K562 treated with DMSO at 1 percent for 48 hours (cell line): Measurements from ENCODE around the gene PRDX5. TPM values are rescaled to one million over a fixed set of nuclear protein-coding genes. Genes with fewer than 3 reads are reported as not detected.

Source experiments
- total RNA-seq: library from RNA; unstranded; fragments of 300-600 nt; gene quantifications from 2 replicates; pipeline ENCODE4 v1.2.3, GENCODE V29; 2022; ENCODE audit warnings: low replicate concordance; ENCODE audit errors: extremely low read depth

Gene PRDX5
- not detected in 2 replicates for total RNA-seq

DNA sequence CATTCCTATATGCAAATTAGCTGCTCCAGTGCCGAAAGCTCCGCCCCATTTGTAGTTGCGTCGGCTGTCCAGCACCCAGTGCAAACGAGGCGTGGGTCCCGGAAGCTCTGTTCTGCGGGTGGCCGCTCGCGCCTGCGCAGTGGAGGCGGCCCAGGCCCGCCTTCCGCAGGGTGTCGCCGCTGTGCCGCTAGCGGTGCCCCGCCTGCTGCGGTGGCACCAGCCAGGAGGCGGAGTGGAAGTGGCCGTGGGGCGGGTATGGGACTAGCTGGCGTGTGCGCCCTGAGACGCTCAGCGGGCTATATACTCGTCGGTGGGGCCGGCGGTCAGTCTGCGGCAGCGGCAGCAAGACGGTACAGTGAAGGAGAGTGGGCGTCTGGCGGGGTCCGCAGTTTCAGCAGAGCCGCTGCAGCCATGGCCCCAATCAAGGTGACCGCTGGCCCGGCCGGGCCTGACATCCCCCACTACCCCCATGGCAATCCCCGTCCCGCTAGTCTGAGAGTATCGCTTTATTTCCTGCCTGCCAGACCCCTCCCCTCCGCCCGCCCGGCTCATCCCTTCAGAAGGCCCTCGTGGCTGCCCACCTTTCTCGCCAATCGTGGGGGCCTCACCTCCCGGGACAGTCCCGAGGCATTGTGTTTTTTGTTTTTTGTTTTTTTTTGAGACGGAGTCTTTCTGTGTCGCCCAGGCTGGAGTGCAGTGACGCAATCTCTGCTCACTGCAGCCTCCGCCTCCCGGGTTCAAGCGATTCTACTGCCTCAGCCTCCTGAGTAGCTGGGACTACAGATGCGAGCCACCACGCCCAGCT lies at the start of gene PRDX5:
TSS of gene PRDX5 (plus strand) at position 161 of the 805 bp plus-strand sequence. CDS start at position 256, 95 bp downstream.

DNA sequence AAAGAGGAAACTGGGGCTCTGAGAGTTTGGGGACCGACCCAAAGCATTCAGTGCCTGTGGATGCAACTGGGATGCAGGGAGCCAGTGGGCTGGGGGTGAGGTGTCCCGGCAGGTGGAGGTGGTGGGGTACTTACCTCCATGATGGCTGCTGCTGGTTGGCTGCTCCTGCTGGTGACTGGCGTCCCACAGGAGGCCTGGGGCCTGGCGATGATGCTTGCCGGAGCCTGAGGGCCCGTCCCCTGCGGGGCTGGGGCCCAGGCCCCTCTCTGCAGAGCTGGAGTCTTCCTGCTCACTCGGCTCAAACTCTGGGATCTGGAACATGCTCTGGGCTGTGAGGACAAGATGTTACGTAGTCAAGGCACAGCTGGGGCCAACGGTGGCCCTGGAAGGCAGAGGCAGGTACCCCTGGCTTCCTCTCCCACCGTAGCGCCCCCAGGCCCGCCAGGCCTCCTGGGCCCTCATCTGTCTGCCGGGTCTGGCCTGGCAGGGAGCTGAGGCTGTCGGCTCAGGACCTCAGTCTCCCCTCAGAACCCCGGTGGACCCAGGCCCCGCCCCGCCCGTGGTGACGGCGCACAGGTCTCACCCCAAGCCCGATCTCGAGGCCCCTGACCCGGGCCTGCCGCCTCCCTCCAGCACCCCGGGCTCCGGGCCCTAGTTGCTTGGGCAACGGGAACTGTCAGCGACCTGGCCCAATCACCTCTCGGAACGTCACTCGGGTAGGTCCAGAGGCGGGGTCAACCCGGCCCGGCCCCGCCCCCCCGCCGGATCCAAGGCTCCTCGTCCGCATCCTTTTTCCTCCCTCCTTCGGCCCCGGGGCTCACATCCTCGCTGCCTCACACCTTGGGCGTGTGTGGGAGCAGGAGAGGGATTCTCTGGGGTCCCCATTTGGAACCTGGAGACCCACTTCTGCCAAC lies 33.6 kb upstream of the PRDX5 start, which contains the start of gene BAD:
TSS of gene BAD (minus strand) at position 618 of the 914 bp plus-strand sequence. CDS start at position 321, 297 bp downstream.

DNA sequence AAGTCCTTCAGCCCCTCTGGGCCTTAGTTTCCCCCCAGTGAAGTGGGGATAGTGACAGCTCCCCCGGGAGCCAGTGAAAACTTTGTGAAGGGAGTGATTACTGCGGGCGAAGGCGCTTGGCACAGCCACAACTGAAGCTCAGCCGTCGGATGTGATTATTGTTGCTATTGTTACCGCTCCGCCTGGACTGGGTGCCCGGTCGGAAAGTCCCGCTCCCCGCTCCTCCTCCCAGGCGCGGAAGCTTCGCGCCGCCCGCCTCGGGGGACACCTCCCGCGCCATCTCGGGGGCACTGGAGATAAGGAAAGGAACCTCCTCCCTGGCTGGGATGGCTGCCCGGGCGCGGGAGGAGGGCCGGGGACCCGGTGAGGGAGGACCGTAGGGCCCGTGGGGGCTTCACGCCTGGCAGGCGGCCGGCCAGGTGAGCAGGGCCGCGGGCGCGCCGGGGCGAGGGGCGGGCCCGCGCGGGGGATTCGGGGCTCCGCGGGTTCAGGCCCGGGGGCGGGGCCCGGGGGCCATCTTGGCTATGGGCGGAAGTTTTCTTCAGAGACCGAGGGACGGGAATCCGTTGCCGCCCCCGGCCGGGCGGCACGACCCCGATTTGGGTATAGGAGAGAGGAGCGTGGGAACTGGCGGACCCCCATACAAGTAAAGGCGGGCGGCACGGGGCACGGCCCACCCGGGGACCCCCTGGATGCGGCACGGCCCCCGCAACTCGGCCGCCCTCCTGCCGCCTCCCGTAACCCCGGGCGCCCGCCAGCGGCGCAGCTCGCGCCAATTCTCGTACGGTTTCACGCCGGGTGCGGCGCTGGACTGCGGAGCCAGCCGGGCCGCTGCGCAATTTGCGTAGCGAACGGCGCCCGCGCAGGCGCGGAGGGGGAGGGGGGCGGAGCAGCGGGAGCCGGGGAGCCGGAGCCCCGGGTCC lies 32.7 kb upstream of the PRDX5 start, which contains the start of gene GPR137:
TSS of gene GPR137 (plus strand) at position 887 of the 923 bp plus-strand sequence. CDS start 677 bp downstream, outside the sequence.

DNA sequence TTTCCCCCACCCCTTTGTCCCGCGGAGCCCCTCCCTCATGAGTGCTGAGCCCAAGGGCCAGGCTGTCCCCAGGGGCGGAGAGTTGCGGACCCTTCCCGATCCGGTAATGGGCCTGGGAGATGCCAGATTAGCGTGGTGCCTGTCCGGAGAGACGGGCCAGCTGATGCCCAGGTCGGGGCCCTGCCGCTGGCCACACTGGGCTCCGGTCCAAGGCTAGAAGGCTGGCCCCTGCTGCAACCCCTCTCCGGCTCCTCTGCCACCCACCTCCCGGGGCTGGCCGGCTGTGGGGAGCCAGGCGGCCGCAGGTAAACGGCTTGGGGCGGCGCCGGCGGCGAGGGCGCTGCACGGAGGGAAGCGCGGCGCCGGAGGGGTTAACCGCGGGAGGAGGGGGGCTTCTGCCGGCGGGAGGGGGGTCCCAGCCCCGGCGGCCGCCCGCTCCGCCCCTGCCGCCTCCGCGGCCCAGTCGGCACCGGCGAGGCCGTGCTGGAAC lies 26.6 kb upstream of the PRDX5 start, which contains the start of gene KCNK4:
TSS of gene KCNK4 (plus strand) at position 41 of the 490 bp plus-strand sequence. CDS start 1,717 bp downstream, outside the sequence.

GRCh38 chr11:64299847-64300648 lies 17.9 kb upstream of the PRDX5 start, which contains the start of gene CATSPERZ:
TSS of gene CATSPERZ (plus strand) at chr11:64300358. CDS start at chr11:64300411, 53 bp downstream.

DNA sequence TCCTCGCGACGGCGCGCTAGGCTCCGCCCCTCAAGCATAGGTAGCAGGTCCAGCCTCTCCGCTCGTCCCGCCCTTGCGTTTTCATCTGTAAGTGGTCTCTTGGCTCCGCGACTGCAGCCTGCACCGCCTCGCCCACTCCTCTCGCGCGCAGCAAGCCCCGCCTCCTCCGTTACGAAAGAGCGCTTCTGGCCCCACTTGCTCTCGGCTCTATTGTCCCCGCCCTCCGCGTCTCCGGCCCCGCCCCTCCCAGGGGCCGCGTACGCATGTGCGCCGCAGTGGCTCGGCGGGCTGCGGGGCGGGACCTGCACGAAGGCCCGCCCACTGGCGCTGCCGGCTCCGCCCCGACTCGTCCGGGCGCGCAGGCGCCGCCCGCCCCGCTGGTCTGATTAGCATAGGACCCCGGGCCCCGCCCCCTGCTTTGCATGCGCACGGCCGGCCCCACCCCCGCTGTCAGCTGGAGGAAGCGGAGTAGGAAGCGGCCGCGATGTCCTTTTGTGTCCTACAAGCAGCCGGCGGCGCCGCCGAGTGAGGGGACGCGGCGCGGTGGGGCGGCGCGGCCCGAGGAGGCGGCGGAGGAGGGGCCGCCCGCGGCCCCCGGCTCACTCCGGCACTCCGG lies 12.7 kb upstream of the PRDX5 start, which contains the start of gene ESRRA:
TSS of gene ESRRA (plus strand) at position 450 of the 616 bp plus-strand sequence. CDS start 1,656 bp downstream, outside the sequence.

DNA sequence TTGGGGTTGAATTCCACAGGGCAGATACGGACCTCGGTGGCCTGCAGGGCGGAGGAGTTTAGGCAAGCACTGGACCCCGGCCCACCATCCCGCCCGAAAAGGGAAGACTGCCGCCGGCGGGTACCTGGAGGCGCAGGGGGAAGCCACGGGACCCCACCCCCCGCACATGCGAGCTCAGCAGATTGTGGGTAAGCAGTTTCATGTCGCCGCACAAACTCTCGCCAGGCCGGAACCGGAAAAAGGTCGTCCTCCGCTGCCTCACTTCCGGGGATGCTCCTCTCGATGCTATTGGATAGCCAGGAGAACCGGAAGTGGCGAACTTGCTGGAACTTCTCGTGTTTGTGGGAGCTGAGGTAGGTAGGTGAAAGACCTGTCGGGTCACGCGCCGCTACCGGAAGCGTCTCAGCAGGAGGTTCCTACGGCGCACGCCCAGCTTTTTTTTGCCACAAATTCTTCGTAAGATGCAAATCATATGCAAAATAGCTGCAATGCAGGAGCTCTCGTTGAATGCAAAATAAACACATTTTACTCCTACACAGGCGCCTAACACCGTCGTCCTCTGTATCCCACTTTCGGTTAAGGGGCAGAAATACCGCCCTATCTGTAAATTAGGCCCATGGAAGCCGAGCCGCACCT lies 478 bp upstream of the PRDX5 start, which contains the start of gene TRMT112:
TSS of gene TRMT112 (minus strand) at position 235 of the 636 bp plus-strand sequence. CDS start at position 202, 33 bp downstream.

GRCh38 chr11:64339754-64340408 lies 22.0 kb downstream of the PRDX5 start, which contains the start of gene CCDC88B:
TSS of gene CCDC88B (plus strand) at chr11:64340204. CDS start at chr11:64340267, 63 bp downstream.

GRCh38 chr11:64358907-64359711 lies 41.2 kb downstream of the PRDX5 start, which contains the start of gene RPS6KA4:
TSS of gene RPS6KA4 (plus strand) at chr11:64359162. CDS start at chr11:64359236, 74 bp downstream.

Other genes starting within 250 kb of the PRDX5 start
- gene MACROD1, start 152.0 kb upstream of the PRDX5 start, total RNA-seq = not detected in 2 replicates
- gene STIP1, start 131.9 kb upstream of the PRDX5 start, total RNA-seq = not detected in 2 replicates
- gene FERMT3, start 111.4 kb upstream of the PRDX5 start, total RNA-seq = not detected in 2 replicates
- not detected in 2 replicates for gene TRPT1, start 91.9 kb upstream of the PRDX5 start, total RNA-seq
- not detected in 2 replicates for gene NUDT22, start 91.8 kb upstream of the PRDX5 start, total RNA-seq
- not detected in 2 replicates for gene DNAJC4, start 87.6 kb upstream of the PRDX5 start, total RNA-seq
- not detected in 2 replicates for gene VEGFB, start 83.5 kb upstream of the PRDX5 start, total RNA-seq
- gene FKBP2, start 77.0 kb upstream of the PRDX5 start, total RNA-seq = not detected in 2 replicates
- not detected in 2 replicates for gene PPP1R14B, start 71.2 kb upstream of the PRDX5 start, total RNA-seq
- gene PLCB3, start 66.6 kb upstream of the PRDX5 start, total RNA-seq = not detected in 2 replicates
- not detected in 2 replicates for gene BAD, start 33.5 kb upstream of the PRDX5 start, total RNA-seq
- gene GPR137, start 32.3 kb upstream of the PRDX5 start, total RNA-seq = not detected in 2 replicates
- gene KCNK4, start 26.8 kb upstream of the PRDX5 start, total RNA-seq = not detected in 2 replicates
- not detected in 2 replicates for gene CATSPERZ, start 17.8 kb upstream of the PRDX5 start, total RNA-seq
- 647 TPM in 1 of 2 replicates, not detected in the other for gene ESRRA, start 12.6 kb upstream of the PRDX5 start, total RNA-seq
- 1,561 TPM in 1 of 2 replicates, not detected in the other for gene TRMT112, start 562 bp upstream of the PRDX5 start, total RNA-seq
- gene CCDC88B, start 22.1 kb downstream of the PRDX5 start, total RNA-seq = not detected in 2 replicates
- gene RPS6KA4, start 41.0 kb downstream of the PRDX5 start, total RNA-seq = not detected in 2 replicates
- not detected in 2 replicates for gene SLC22A11, start 237.8 kb downstream of the PRDX5 start, total RNA-seq